SU-DHL-6 (cell line): ENCODE data around the gene ZGLP1.

Experiments
- CTCF ChIP-seq: fragments of 200-600 bp; sonication (generic); IDR thresholded peaks from one replicate; pipeline ENCODE4 v1.5.1; 2017; ENCODE audit warnings: antibody characterized with exemption, mild to moderate bottlenecking, low read length, moderate library complexity; ENCODE audit not compliant: insufficient read depth, poor library complexity, severe bottlenecking
- EZH2phosphoT487 ChIP-seq: fragments of 200-600 bp; sonication (generic), shearing (Covaris generic); conservative IDR thresholded peaks from 2 replicates; pipeline ENCODE4 v1.6.1; 2018; ENCODE audit warnings: mild to moderate bottlenecking, antibody characterized with exemption, low read length, moderate library complexity, mixed read lengths

GRCh38 chr19:10356431-10356830 is 46.8 kb upstream of the ZGLP1 start:
- no peak for TF ChIP-seq CTCF
- TF ChIP-seq EZH2phosphoT487: no peak
